Measurements from ENCODE around the gene KCNC1. TPM values are rescaled to one million over a fixed set of nuclear protein-coding genes. Genes with fewer than 3 reads are reported as not detected.

The KCNC1 gene
- total RNA-seq, 1 experiment from 2014 or later, result 0.04 TPM

DNA sequence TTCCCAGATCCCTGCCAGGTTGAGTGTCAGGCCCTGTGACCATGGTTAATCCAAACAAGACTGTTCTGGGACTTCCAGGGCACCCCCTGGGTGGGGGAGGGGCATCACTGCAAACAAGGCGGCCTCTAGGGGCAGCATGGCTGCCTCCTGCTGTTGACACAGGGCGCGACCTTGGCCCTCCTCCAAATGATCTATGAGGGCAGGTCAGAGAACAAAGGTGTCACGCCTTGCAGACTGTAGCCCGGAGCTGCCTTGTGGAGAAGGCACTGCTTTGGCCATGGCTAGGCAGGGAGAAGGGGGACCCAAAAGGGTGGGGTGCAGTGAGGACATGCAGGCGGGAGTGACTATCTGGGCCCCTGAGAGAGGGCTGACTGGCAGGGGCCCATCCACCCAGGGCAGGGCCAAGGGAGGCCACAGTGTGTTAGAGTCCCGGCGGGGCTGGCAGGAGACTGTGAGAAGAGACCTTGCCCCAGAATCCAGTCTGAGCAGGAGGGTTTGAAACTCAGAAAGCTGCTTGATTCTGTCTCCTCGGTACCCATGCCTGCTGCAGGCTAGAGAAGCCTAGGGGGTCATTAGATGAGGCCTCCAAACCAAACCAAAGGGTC lies 35.6 kb downstream of the KCNC1 start:
- Histone ChIP-seq H2AFZ (ENCODE audit: low read length) (no peak overlapping the region), H3K14ac (ENCODE audit: insufficient read depth, low read length) (no peak overlapping the region), H3K18ac (ENCODE audit: insufficient read length, low read depth, low read length) (no peak overlapping the region), H3K4ac (ENCODE audit: low read depth, low read length) (no peak overlapping the region), H3K27me3 (ENCODE audit: insufficient read depth, low read length) (no peaks in the 10 kb centered on the region), H3K4me2 (ENCODE audit: insufficient read depth, insufficient read length, low read length) (no peak overlapping the region), H3K9ac (ENCODE audit: extremely low read depth, insufficient read length, low read length) (no peak overlapping the region), H3K23ac (ENCODE audit: insufficient read length, low read depth, low read length) (no peak overlapping the region), H3K56ac (ENCODE audit: insufficient read length, low read depth, low read length) (no peak overlapping the region), H3K27ac (ENCODE audit: insufficient read length, low read depth, low read length) (no peak overlapping the region), H3K79me1 (ENCODE audit: insufficient read depth, low read depth, low read length, poor library complexity, severe bottlenecking) (no peaks in the 10 kb centered on the region), H3K23me2 (ENCODE audit: insufficient read length, low read depth, low read length, poor library complexity, severe bottlenecking) (no peaks in the 10 kb centered on the region), H2BK12ac (ENCODE audit: insufficient read length, low read depth, low read length) (no peak overlapping the region), H2BK20ac (ENCODE audit: low read depth, low read length, poor library complexity, severe bottlenecking) (no peak overlapping the region), H4K5ac (ENCODE audit: insufficient read length, low read depth, low read length) (no peak overlapping the region), H3T11ph (ENCODE audit: low read length) (no peak overlapping the region), H4K91ac (ENCODE audit: insufficient read length, low read depth, low read length) (no peak overlapping the region), H4K8ac (replicated peaks; ENCODE audit: insufficient read length, low read depth, low read length) (no peak overlapping the region), H2BK15ac (ENCODE audit: low read depth, low read length) (no peak overlapping the region), H3K79me2 (ENCODE audit: insufficient read depth, low read length) (no peaks in the 10 kb centered on the region), H3K9me3 (ENCODE audit: control insufficient read depth, low read depth, low read length) (no peaks in the 10 kb centered on the region), H2BK120ac (ENCODE audit: low read depth, low read length, poor library complexity, severe bottlenecking) (no peak overlapping the region), H3K4me1 (ENCODE audit: insufficient read depth, low read length) (no peaks in the 10 kb centered on the region), H4K20me1 (ENCODE audit: control insufficient read depth, insufficient read depth, insufficient read length) (no peaks in the 10 kb centered on the region), H2AK5ac (ENCODE audit: insufficient read length, low read length) (no peak overlapping the region), H2BK5ac (ENCODE audit: insufficient read length, low read length) (no peak overlapping the region)
- TF ChIP-seq, protein P1, sequence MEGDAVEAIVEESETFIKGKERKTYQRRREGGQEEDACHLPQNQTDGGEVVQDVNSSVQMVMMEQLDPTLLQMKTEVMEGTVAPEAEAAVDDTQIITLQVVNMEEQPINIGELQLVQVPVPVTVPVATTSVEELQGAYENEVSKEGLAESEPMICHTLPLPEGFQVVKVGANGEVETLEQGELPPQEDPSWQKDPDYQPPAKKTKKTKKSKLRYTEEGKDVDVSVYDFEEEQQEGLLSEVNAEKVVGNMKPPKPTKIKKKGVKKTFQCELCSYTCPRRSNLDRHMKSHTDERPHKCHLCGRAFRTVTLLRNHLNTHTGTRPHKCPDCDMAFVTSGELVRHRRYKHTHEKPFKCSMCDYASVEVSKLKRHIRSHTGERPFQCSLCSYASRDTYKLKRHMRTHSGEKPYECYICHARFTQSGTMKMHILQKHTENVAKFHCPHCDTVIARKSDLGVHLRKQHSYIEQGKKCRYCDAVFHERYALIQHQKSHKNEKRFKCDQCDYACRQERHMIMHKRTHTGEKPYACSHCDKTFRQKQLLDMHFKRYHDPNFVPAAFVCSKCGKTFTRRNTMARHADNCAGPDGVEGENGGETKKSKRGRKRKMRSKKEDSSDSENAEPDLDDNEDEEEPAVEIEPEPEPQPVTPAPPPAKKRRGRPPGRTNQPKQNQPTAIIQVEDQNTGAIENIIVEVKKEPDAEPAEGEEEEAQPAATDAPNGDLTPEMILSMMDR (conservative IDR thresholded peaks at IDR 0.05), result peak; percentile 55
- Mint-ChIP-seq H3K9me3 (no peaks in the 10 kb centered on the region; a peak in 1 of 5 replicates), H3K4me3 (no peak overlapping the region), H3K27ac (peak overlapping the region in 1 of 3 experiments; percentile 98; a peak in 2 of 7 replicates), H3K4me1 (peaks cover 4 to 11% of the 10 kb centered on the region in 2 experiments; a peak in 3 of 4 replicates), H3K27me3 (ENCODE audit: low read depth) (peaks cover 1% of the 10 kb centered on the region), H3K36me3 (ENCODE audit: insufficient read depth in 1 of 3, low read depth in 3 of 3) (no peaks in the 10 kb centered on the region)
- DNase-seq, result peak; percentile 55
- no CpG with 5 or more reads among the region's 9 CpGs for WGBS (ENCODE audit: extremely low coverage, insufficient read length, low lambda C conversion rate)
